Endothelial cell of umbilical vein (primary cell): ENCODE measurements around the gene AUTS2. TPM values are rescaled to one million over a fixed set of nuclear protein-coding genes. Genes with fewer than 3 reads are reported as not detected.
"Not testable (repeated sequence)": the region's sequence is repeated elsewhere in the genome, so short reads cannot be mapped to it uniquely, and the experiment has no call there.

Source experiments
- BruUV-seq: library from RNA; stranded (reverse); fragments of 400-500 nt; replicated peaks from 2 replicates; lab custom pipeline; 2021; lab: Mats Ljungman, UMichigan
- CTCF ChIA-PET: fragments of 300-600, 350-600 bp; sonication (Branson Sonifier 250); formaldehyde crosslinking; loops from one replicate; lab custom pipeline; 2021; ENCODE audit warnings: antibody characterized with exemption, inconsistent platforms; lab: Charles Lee
- POLR2A ChIA-PET: fragments of 300-600, 350-600 bp; sonication (Branson Sonifier 250); formaldehyde crosslinking; loops from one replicate; lab custom pipeline; 2021; ENCODE audit warnings: antibody characterized with exemption, inconsistent platforms; lab: Charles Lee
- DNase-seq: peaks from one replicate; pipeline ENCODE4 v3.0.0-alpha.2; 2011; ENCODE audit warnings: low read depth, low spot score
- FAIRE-seq: peaks from 2 replicates; lab custom pipeline; 2011; peaks lifted over from hg19 to GRCh38; lab: Jason Lieb, UNC
- H2AFZ ChIP-seq: 2 replicates; pipeline ENCODE4 v1.6.0; 2012; ENCODE audit warnings: low read depth, low read length, control low read depth, inconsistent platforms
- H3K27ac ChIP-seq: 2 replicates; pipeline ENCODE4 v1.5.1; 2011; ENCODE audit warnings: low read depth, mild to moderate bottlenecking, control low read depth, low read length, moderate library complexity; ENCODE audit not compliant: insufficient read depth
- H3K27me3 ChIP-seq, 2 experiments: 2 replicates each; pipeline versions ENCODE4 v1.6.0 to v1.6.1; 2011; ENCODE audit warnings: low read length in 2 of 2, mixed read lengths in 1 of 2; ENCODE audit not compliant: control insufficient read depth in 2 of 2, insufficient read depth in 2 of 2
- H3K36me3 ChIP-seq, 2 experiments: 2 replicates in 1 of 2; 3 replicates in 1 of 2; pipeline ENCODE4 v1.5.1; 2011; ENCODE audit warnings: low read length in 2 of 2, mild to moderate bottlenecking in 1 of 2, moderate library complexity in 1 of 2; ENCODE audit not compliant: control insufficient read depth in 2 of 2, insufficient read depth in 2 of 2; ENCODE audit errors: extremely low read depth in 1 of 2
- H3K4me1 ChIP-seq: 3 replicates; pipeline ENCODE4 v1.5.1; 2011; ENCODE audit warnings: mild to moderate bottlenecking, low read length; ENCODE audit not compliant: control insufficient read depth, insufficient read depth; ENCODE audit errors: extremely low read depth
- H3K4me2 ChIP-seq: 2 replicates; pipeline ENCODE4 v1.6.1; 2011; ENCODE audit warnings: low read length, control low read depth, mixed read lengths; ENCODE audit not compliant: insufficient read depth
- H3K4me3 ChIP-seq, 3 experiments: fragments of 200-600 bp in 1 of 3; sonication (generic), shearing (Covaris generic) in 1 of 3; replicated peaks in 1 of 3; 2 replicates each; pipeline ENCODE4 v1.5.1; 2011 to 2016; ENCODE audit warnings: control low read depth in 3 of 3, low read length in 3 of 3, mild to moderate bottlenecking in 2 of 3, inconsistent platforms in 1 of 3, low read depth in 1 of 3, moderate library complexity in 1 of 3; ENCODE audit not compliant: insufficient read depth in 1 of 3
- H3K79me2 ChIP-seq: 2 replicates; pipeline ENCODE4 v1.6.0; 2012; ENCODE audit warnings: low read length, inconsistent platforms; ENCODE audit not compliant: control insufficient read depth, insufficient read depth
- H3K9ac ChIP-seq: replicated peaks from 2 replicates; pipeline ENCODE3; 2011; ENCODE audit warnings: low read length, control low read depth; ENCODE audit not compliant: insufficient read depth; ENCODE audit errors: extremely low read depth
- H3K9me1 ChIP-seq: replicated peaks from 3 replicates; pipeline ENCODE4 v1.6.0; 2011; ENCODE audit warnings: mild to moderate bottlenecking, low read length; ENCODE audit not compliant: control insufficient read depth, insufficient read depth; ENCODE audit errors: extremely low read depth
- H3K9me3 ChIP-seq: replicated peaks from 2 replicates; pipeline ENCODE4 v1.5.1; 2012; ENCODE audit warnings: low read length, inconsistent platforms; ENCODE audit not compliant: control insufficient read depth, insufficient read depth
- H4K20me1 ChIP-seq: replicated peaks from 2 replicates; pipeline ENCODE3; 2011; ENCODE audit warnings: mild to moderate bottlenecking, low read length; ENCODE audit not compliant: control insufficient read depth, insufficient read depth; ENCODE audit errors: extremely low read depth
- CTCF ChIP-seq, 2 donors: IDR thresholded peaks; 1 replicate in 1 of 2; 2 replicates in 1 of 2; pipeline ENCODE4 v1.5.1; 2011; ENCODE audit warnings: low read length in 2 of 2, mild to moderate bottlenecking in 2 of 2, moderate library complexity in 2 of 2, control low read depth in 1 of 2, inconsistent platforms in 1 of 2, low read depth in 1 of 2; ENCODE audit not compliant: insufficient read depth in 1 of 2; ENCODE audit errors: extremely low read depth in 1 of 2
- EZH2 ChIP-seq: IDR thresholded peaks from 2 replicates; pipeline ENCODE4 v1.6.1; 2012; ENCODE audit warnings: borderline replicate concordance, low read depth, mild to moderate bottlenecking, moderate library complexity, low read length, inconsistent platforms; ENCODE audit not compliant: severe bottlenecking
- FOS ChIP-seq: IDR thresholded peaks from 2 replicates; pipeline ENCODE4 v1.6.1; 2011; ENCODE audit warnings: mild to moderate bottlenecking, low read length, moderate library complexity, borderline replicate concordance; ENCODE audit not compliant: insufficient read depth
- GATA2 ChIP-seq: IDR thresholded peaks from 2 replicates; pipeline ENCODE4 v1.7.0; 2011; ENCODE audit warnings: low read depth, mild to moderate bottlenecking, moderate library complexity, mixed read lengths, low read length; ENCODE audit not compliant: insufficient read length, insufficient read depth
- JUN ChIP-seq: IDR thresholded peaks from 2 replicates; pipeline ENCODE4 v1.6.1; 2011; ENCODE audit warnings: borderline replicate concordance, low read depth; ENCODE audit not compliant: insufficient read length, insufficient read depth
- MAX ChIP-seq: IDR thresholded peaks from 2 replicates; pipeline ENCODE4 v1.6.1; 2011; ENCODE audit not compliant: insufficient read depth, insufficient read length
- MYC ChIP-seq: IDR thresholded peaks from one replicate; pipeline ENCODE4 v1.6.1; 2011; ENCODE audit warnings: mild to moderate bottlenecking, low read depth, low read length
- POLR2A ChIP-seq: IDR thresholded peaks from 2 replicates; pipeline ENCODE4 v1.6.1; 2012; ENCODE audit warnings: low read depth, mild to moderate bottlenecking, control low read depth, low read length
- POLR2AphosphoS5 ChIP-seq: IDR thresholded peaks from 2 replicates; pipeline ENCODE4 v1.6.1; 2012; ENCODE audit warnings: low read depth, mild to moderate bottlenecking, control low read depth, low read length, moderate library complexity; ENCODE audit not compliant: insufficient read depth
- dilution Hi-C: fragments of 300-500 bp; cut with MboI; formaldehyde crosslinking; loops from one replicate; pipeline ENCODE4 v1.15.0; 2019; ENCODE audit warnings: low sequenced_read_pairs; ENCODE audit not compliant: extremely low pct_ligation_motif_present
- intact Hi-C: fragments of 100-400 bp; cut with micrococcal nuclease; formaldehyde crosslinking; loops from one replicate; pipeline ENCODE4 v1.10.0; 2022
- polyA plus RNA-seq, 4 experiments: library from polyadenylated mRNA; depleted of rRNA in 3 of 4; stranded (reverse) in 3 of 4; unstranded in 1 of 4; fragments of >200 nt; gene quantifications; 2 replicates each; pipeline versions ENCODE4 v1.2.1 to v1.2.3, GENCODE V29; 2011 to 2012; ENCODE audit warnings: missing spikeins in 1 of 4
- total RNA-seq: library from RNA; stranded (reverse); gene quantifications from 2 replicates; pipeline ENCODE4 v1.2.3, GENCODE V29; 2021

The AUTS2 gene
- total and polyA plus RNA-seq, 2 donors (not counting 3 experiments of a cell fraction or from before 2014, with no cell fraction given): 0.59 to 8.0 TPM

GRCh38 chr7:70360557-70360956, 762.3 kb downstream of the AUTS2 start:
- POLR2A ChIA-PET: no interaction called here
- intact Hi-C loops (no loop called here), dilution Hi-C loops (no loop called here)
- CTCF ChIA-PET: no interaction called here
- BruUV-seq: no TSS peak
- H3K9me1 ChIP-seq: no peaks in the 10 kb centered on the region
- no peak overlapping the region for H2AFZ ChIP-seq
- H3K27me3 ChIP-seq: no peaks in the 10 kb centered on the region
- no peak overlapping the region for H3K27ac ChIP-seq
- H3K4me3 ChIP-seq: no peak overlapping the region
- DNase-seq: no peak
- H3K79me2 ChIP-seq: no peaks in the 10 kb centered on the region
- no peak for TF ChIP-seq POLR2AphosphoS5
- no peak for TF ChIP-seq MYC
- TF ChIP-seq FOS: no peak
- TF ChIP-seq JUN: no peak
- no peaks in the 10 kb centered on the region for H3K9me3 ChIP-seq
- no peak for FAIRE-seq
- H4K20me1 ChIP-seq: no peaks in the 10 kb centered on the region
- H3K4me2 ChIP-seq: no peak overlapping the region
- H3K9ac ChIP-seq: no peak overlapping the region
- H3K4me1 ChIP-seq: no peaks in the 10 kb centered on the region
- no peaks in the 10 kb centered on the region for H3K36me3 ChIP-seq

- DNase-seq: no peak
- H3K9ac ChIP-seq: no peak overlapping the region
- dilution Hi-C loops (no loop called here), intact Hi-C loops (no loop called here)
- H3K4me1 ChIP-seq: no peaks in the 10 kb centered on the region
- H2AFZ ChIP-seq: no peak overlapping the region
- POLR2A ChIA-PET: no interaction called here
- CTCF ChIA-PET: no interaction called here
- H4K20me1 ChIP-seq: no peaks in the 10 kb centered on the region
- H3K36me3 ChIP-seq: no peaks in the 10 kb centered on the region
- H3K4me3 ChIP-seq: no peak overlapping the region
- no peaks in the 10 kb centered on the region for H3K9me1 ChIP-seq
- no peak for FAIRE-seq
- H3K27ac ChIP-seq: no peak overlapping the region
- TF ChIP-seq MYC: no peak
- TF ChIP-seq POLR2AphosphoS5: no peak
- no peak for TF ChIP-seq CTCF (IDR thresholded peaks at IDR 0.05; ENCODE audit: extremely low read depth in 1 of 2, insufficient read depth in 1 of 2, low read depth in 1 of 2, low read length in 2 of 2)
- TF ChIP-seq GATA2: no peak
- no peak for TF ChIP-seq JUN
- no peak for TF ChIP-seq MAX
- TF ChIP-seq POLR2A: no peak
- TF ChIP-seq EZH2: no peak
- TF ChIP-seq FOS: no peak
- no peak overlapping the region for H3K4me2 ChIP-seq
- H3K79me2 ChIP-seq: no peaks in the 10 kb centered on the region
- H3K9me3 ChIP-seq: no peaks in the 10 kb centered on the region
- no TSS peak for BruUV-seq
- H3K27me3 ChIP-seq: no peaks in the 10 kb centered on the region
Measured at GRCh38 chr7:70361821-70362220, 763.5 kb downstream of the AUTS2 start.

DNA sequence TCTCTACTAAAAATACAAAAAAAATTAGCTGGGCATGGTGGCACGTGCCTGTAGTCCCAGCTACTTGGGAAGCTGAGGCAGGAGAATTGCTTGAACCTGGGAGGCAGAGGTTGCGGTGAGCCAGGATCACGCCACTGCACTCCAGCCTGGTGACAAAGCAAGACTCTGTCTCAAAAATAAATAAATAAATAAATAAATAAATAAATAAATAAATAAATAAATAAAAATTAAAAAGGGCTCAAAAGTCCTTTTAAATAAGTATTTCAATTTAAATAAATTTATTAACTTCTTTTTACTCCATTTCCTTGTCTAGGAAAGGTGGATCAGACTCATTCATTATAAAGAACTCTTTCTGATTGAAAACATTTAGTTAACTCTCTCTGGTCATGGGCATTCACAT, 766.1 kb downstream of the AUTS2 start:
- H3K9me1 ChIP-seq, H3K4me1 ChIP-seq, H2AFZ ChIP-seq, H3K27ac ChIP-seq, intact Hi-C loops, H3K27me3 ChIP-seq, FAIRE-seq, H3K4me3 ChIP-seq, dilution Hi-C loops, H4K20me1 ChIP-seq, H3K79me2 ChIP-seq, H3K36me3 ChIP-seq, H3K4me2 ChIP-seq, DNase-seq, BruUV-seq, POLR2A ChIA-PET, H3K9ac ChIP-seq, H3K9me3 ChIP-seq, CTCF ChIA-PET: not testable (repeated sequence)
